ENCODE measurements around the gene ADAM12.

GRCh38 chr10:125985557-125986240 is 402.6 kb downstream of the ADAM12 start:
- TF ChIP-seq CTCF (IDR thresholded peaks at IDR 0.05; ENCODE audit: extremely low read depth in 1 of 2, insufficient read depth in 1 of 2, low read depth in 1 of 2, low read length in 2 of 2) (no peak), POLR2AphosphoS5 (IDR thresholded peaks at IDR 0.05; ENCODE audit: insufficient read depth, low read depth, low read length) (no peak), POLR2A (IDR thresholded peaks at IDR 0.05; ENCODE audit: low read depth, low read length) (no peak)
